CD1c-positive myeloid dendritic cell (primary cell): ENCODE data around the gene MEF2C.
"Not testable (repeated sequence)": the region's sequence is repeated elsewhere in the genome, so short reads cannot be mapped to it uniquely, and the experiment has no call there.

ENCODE experiments used
- DNase-seq: peaks from one replicate; pipeline ENCODE4 v3.0.0-alpha.2; 2016; ENCODE audit errors: extremely low spot score

Gene MEF2C

GRCh38 chr5:88862547-88863175, 20.3 kb downstream of the MEF2C start:
- DNase-seq: no peak

DNA sequence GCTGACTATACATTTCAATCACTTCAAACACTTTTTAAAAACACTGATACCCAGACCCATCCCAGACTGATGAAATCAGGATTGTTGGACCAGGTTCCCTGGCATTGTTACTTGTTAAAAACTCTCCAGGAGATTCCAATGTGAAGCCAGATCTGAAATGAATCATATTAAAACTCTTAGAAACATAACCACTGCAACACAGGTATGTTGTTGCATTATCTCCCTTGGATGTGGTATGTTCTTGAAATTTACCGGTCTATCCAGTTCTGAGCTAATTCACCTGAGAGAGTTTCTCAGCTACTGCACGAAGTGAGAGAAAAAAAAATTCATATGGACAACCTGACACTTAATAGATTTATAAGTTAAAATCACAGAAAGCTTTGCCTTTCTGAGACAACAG, 21.8 kb downstream of the MEF2C start:
- DNase-seq: no peak

DNA sequence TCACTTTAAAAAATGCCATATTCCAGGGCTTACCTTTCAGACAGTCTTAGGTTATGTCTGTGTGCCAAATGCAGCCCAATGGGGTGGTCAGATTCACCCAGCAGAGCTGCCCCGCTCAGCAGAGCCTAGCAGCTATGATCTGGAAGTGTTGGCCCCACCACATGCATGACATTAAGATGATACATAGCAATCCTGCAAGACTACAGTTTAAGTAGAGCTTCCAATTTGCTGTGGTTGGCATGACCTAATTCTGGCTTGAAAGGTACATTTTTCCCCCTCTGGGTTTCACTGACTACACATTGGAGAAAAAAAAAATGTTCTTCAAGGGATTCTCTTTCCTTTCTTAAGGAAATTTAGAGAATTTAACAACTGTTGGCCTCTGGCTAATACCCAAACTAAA, 22.5 kb downstream of the MEF2C start:
- DNase-seq: no peak

DNA sequence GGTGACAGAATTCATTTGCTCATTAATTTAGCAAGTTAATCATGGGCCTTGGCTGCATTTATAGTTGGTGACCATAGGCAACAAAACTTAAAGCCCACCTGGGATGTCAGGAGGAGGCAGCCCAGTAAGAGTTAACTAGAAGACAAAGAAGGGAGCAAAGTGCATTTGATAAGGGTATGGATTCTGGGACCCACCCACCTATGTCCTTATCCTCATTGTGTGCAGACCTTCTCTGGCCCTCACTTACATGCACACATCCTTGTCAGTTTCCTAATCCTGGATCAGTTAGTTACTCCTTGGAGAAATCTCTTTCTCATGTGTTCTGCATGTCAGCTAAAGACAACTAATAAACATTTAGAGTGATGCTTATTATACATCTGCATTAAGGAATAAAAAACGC, 24.6 kb downstream of the MEF2C start:
- DNase-seq: no peak

DNA sequence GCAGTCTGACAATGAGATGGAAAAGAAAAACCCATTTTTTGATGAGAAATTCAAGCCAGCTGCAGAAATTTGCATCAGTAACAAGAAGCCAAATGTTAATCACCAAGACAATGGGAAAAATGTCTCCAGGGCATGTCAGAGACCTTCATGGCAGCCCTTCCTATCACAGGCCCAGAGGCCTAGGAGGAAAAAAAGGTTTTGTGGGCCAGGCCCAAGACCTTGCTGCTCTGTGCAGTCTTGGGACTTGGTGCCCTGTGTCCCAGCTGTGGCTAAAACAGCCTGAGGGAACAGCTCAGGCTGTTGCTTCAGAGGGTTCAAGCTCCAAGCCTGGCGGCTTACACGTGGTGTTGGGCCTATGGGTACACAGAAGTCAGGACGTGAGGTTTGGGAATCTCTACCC, 26.6 kb downstream of the MEF2C start:
- DNase-seq: not testable (repeated sequence)

DNA sequence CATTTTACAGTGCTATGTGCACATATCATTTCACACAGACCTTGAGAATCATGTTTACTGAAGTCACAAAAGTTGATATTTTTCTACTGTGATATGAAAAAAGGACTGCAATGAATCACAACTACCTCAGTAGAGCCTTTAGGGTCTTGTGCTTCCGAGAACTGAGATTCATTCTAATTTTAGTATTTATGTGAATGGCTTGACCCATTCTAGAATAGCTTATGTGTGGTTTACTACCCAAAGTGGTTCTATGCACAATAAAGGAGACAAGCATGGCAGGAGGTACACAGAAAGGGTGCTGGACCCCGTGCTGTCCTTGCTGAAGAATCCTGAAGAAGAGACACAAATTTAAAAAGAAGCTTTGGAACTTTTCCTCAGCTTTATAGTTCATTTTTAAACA, 28.2 kb downstream of the MEF2C start:
- no peak for DNase-seq

- no peak for DNase-seq
Measured at GRCh38 chr5:88847420-88847819, 35.6 kb downstream of the MEF2C start.

GRCh38 chr5:88846434-88846833, 36.5 kb downstream of the MEF2C start:
- no peak for DNase-seq

- DNase-seq: peak; percentile 64
Measured at GRCh38 chr5:88845081-88845697, 37.8 kb downstream of the MEF2C start.

- no peak for DNase-seq
Measured at GRCh38 chr5:88842784-88843183, 40.2 kb downstream of the MEF2C start.

DNA sequence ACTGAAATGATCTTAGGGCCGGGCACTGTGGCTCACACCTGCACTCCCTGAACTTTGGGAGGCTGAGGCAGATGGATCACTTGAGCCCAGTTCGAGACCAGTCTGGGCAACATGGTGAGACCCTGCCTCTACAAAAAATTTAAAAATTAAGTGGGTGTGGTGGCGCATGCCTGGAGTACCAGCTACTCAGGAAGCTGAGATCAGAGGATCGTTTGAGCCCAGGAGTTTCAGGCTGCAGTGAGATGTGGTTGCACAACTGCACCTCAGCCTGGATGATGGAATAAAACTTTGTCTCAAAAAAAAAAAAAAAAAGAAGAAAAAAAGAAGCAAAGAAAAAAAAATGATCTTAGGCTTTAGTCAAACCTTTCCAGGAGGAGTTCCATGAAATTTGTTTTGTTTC, 41.8 kb downstream of the MEF2C start:
- no peak for DNase-seq

DNA sequence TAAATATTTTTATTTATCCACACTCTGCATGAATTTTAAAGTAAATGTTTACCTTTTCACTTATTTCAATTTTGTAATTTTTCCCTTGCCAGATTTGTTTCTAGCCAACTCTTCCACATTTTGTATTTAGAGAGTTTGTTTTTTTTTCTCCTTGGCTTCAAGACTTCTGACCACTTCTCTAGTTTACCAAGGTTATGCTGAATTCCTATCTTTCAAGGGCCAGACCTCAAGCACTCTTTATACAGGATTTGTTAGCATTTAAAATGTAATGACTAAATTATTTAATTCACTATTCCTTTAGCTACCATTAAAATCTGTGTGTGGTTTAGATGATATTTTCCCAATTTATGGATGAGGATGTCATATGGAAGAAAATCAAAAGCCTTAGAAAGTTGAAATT, 42.5 kb downstream of the MEF2C start:
- DNase-seq: no peak

GRCh38 chr5:88839238-88839637, 43.7 kb downstream of the MEF2C start:
- no peak for DNase-seq

GRCh38 chr5:88838500-88838899, 44.5 kb downstream of the MEF2C start:
- DNase-seq: no peak

- no peak for DNase-seq
Measured at GRCh38 chr5:88837817-88838216, 45.2 kb downstream of the MEF2C start.

DNA sequence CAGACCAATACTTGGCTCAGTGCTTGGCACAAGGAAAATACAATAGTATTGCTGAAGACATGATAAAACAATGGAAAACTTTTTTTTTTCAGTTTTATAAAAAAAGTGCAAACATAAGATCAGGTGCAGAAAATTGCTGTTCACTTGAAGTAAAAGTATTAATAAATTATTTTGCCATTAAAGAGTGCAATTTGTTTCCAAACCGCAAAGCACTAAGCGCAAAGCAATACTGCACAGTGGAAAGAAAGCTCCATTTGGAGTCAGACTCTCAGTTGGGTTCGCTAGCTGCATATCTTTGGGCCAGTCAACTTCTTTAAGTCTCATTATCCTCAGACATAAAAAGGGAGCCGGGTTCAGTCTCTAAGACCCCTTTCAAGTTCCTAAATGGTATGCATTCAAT, 45.8 kb downstream of the MEF2C start:
- no peak for DNase-seq

DNA sequence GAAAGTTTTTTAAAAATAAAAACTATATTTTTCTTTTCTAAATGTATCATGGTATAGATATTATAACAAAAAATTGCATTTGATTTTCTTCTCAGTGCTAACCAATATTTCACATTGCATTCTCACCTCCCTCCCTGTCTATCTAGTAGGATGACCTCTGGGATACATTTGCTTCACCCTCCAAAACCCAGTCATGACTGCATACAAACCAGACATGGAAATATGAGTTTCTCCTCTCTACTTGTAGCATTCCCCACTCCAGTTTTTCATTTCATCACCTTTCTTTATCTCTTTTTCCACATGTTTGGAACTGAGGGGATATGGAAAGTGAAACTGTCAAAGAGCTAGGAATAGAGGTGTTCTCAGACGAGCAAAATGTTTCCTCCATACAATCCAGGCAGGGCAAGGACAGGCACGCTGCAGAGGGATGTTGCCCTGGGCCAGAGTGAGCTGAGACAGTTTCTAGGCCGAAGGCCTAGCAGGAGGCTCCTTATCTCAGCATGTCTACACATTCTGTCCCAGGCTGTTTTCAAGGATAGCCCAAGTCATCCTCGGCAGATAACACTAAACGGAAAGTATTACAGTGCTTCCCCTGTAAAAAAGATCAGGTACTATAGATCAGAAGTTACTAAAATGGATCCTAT, 46.7 kb downstream of the MEF2C start:
- no peak for DNase-seq

GRCh38 chr5:88834499-88834898, 48.5 kb downstream of the MEF2C start:
- no peak for DNase-seq

DNA sequence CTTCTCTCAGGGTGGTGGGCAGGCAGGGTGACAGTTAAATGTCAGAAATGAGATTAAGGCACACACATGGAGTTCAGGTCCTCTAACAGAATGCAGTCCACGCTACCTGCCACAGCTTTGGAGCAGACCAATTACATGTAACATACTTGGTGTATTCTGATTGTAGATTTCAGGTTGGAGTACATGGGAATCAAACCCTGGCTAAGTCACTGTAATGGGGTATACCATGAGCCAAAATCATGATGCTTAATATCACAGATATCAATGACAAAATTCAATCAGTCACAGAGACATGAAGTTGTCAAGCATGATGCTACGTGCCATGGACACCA, 48.9 kb downstream of the MEF2C start:
- DNase-seq: no peak

- DNase-seq: peak; percentile 42
Measured at GRCh38 chr5:88833371-88834130, 49.4 kb downstream of the MEF2C start.

DNA sequence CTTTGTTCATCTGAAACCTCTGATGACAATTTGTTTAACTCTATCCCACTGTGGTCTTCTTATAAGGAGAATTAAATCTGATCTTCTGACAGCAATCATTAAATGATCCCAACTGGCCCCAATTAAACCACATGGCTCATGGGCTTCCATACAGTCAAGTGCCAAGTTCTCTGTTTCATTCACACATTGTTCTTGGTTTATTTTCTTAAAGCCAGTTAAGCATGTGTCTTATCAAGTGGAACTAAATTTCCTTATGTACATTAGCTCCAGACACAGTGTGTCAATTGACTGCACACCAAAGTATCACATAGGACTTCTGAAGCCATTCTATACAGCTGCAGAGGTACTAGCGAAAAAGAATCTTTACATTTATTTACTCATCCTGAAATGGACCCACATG, 51.2 kb downstream of the MEF2C start:
- no peak for DNase-seq

GRCh38 chr5:88830567-88830966, 52.4 kb downstream of the MEF2C start:
- no peak for DNase-seq

- no peak for DNase-seq
Measured at GRCh38 chr5:88829775-88830174, 53.2 kb downstream of the MEF2C start.
